HG03280 (cell line): ENCODE data around the gene DNAJB6.

ENCODE experiments used
- ATAC-seq: cut with Tn5 transposase; IDR thresholded peaks from one replicate; pipeline ENCODE4 v1.9.1; 2021; ENCODE audit warnings: mild to moderate bottlenecking, moderate library complexity; ENCODE audit not compliant: unreplicated experiment

DNAJB6 gene

GRCh38 chr7:157407512-157408257, 70.9 kb downstream of the DNAJB6 start:
- no peak for ATAC-seq

- no peak for ATAC-seq
Measured at GRCh38 chr7:157408258-157409101, 71.7 kb downstream of the DNAJB6 start.

- no peak for ATAC-seq
Measured at GRCh38 chr7:157409149-157409752, 72.4 kb downstream of the DNAJB6 start.

- ATAC-seq, result no peak
Measured at GRCh38 chr7:157409753-157410727, 73.2 kb downstream of the DNAJB6 start.

GRCh38 chr7:157410831-157411556, 74.2 kb downstream of the DNAJB6 start:
- ATAC-seq, result no peak

GRCh38 chr7:157411580-157411979, 74.8 kb downstream of the DNAJB6 start:
- no peak for ATAC-seq

- no peak for ATAC-seq
Measured at GRCh38 chr7:157412021-157412443, 75.2 kb downstream of the DNAJB6 start.

- no peak for ATAC-seq
Measured at GRCh38 chr7:157412491-157413180, 75.8 kb downstream of the DNAJB6 start.

GRCh38 chr7:157413881-157414701, 77.3 kb downstream of the DNAJB6 start:
- ATAC-seq, result no peak

GRCh38 chr7:157414702-157415096, 77.9 kb downstream of the DNAJB6 start:
- no peak for ATAC-seq

- ATAC-seq, result no peak
Measured at GRCh38 chr7:157415486-157415885, 78.7 kb downstream of the DNAJB6 start.

GRCh38 chr7:157416011-157416410, 79.2 kb downstream of the DNAJB6 start:
- ATAC-seq, result no peak

- no peak for ATAC-seq
Measured at GRCh38 chr7:157418204-157419034, 81.6 kb downstream of the DNAJB6 start.

- no peak for ATAC-seq
Measured at GRCh38 chr7:157419035-157419293, 82.2 kb downstream of the DNAJB6 start.

- ATAC-seq, result no peak
Measured at GRCh38 chr7:157422279-157422678, 85.5 kb downstream of the DNAJB6 start.

GRCh38 chr7:157423348-157423747, 86.5 kb downstream of the DNAJB6 start:
- no peak for ATAC-seq

GRCh38 chr7:157423886-157424565, 87.2 kb downstream of the DNAJB6 start:
- no peak for ATAC-seq
